HG02870 (cell line): ENCODE measurements around the gene CUL9.
"Not testable (repeated sequence)": the region's sequence is repeated elsewhere in the genome, so short reads cannot be mapped to it uniquely, and the experiment has no call there.

Experiments
- ATAC-seq: cut with Tn5 transposase; IDR thresholded peaks from one replicate; pipeline ENCODE4 v1.9.1; 2021; ENCODE audit warnings: mild to moderate bottlenecking, moderate library complexity; ENCODE audit not compliant: unreplicated experiment

Gene CUL9

GRCh38 chr6:43181942-43182860 lies at the start of gene CUL9:
Gene CUL9 (plus strand): TSS chr6:43182196. CDS start chr6:43184311, 2,115 bp downstream.
- ATAC-seq = peak; percentile 93

DNA sequence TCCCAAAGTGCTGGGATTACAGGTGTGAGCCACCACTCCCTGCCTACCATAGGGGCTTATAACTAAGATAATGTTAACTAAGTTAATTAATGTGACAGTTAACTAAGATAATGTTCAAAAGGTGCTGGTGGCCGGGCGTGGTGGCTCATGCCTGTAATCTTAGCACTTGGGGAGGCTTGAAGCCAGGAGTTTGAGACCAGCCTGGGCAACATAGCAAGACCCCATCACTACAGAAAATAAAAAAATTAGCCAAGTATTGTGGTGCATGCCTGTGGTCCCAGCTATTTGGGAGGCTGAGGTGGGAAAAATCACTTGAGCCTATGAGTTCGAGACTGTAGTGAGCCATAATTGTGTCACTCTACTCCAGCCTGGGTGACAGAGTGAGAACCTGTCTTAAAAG lies 43.7 kb upstream of the CUL9 start:
- ATAC-seq = no peak

DNA sequence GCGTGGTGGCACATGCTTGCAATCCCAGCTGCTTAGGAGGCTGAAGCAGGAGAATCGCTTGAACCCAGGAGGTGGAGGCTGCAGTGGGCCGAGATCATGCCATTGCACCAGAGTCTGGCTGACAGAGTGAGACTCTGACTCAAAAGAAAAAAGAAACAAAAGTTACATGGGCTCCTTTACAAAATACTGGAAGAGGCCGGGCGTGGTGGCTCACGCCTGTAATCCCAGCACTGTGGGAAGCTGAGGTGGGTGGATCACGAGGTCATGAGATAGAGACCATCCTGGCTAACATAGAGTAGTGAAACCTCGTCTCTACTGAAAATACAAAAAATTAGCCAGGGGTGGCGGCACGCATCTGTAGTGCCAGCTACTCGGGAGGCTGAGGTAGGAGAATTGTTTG lies 42.0 kb upstream of the CUL9 start:
- ATAC-seq = not testable (repeated sequence)

DNA sequence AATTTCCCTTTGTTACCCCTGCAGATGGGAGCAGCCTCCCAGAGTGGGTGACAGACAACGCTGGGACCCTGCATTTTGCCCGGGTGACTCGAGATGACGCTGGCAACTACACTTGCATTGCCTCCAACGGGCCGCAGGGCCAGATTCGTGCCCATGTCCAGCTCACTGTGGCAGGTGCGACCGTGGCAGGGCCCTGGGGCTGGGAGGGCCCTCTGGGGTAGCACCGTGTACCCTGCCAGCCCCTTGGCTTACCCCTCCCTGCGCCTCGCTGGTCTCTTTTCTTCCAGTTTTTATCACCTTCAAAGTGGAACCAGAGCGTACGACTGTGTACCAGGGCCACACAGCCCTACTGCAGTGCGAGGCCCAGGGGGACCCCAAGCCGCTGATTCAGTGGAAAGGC lies 40.4 kb upstream of the CUL9 start:
- ATAC-seq = no peak

DNA sequence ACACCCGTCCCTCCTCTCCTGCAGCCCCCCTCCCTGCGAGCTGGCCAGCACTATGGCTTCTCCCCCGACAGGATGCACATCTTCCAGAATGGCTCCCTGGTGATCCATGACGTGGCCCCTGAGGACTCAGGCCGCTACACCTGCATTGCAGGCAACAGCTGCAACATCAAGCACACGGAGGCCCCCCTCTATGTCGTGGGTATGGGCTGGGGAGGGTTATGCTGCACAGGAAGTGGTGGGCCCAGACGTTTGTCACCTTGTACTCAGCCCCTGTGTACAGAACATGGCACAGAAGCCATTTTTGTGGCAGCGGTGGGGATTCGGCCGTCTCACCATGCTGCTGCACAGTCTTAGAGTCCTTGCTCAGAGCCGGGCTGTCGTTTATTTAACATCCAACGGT lies 39.9 kb upstream of the CUL9 start:
- no peak for ATAC-seq

DNA sequence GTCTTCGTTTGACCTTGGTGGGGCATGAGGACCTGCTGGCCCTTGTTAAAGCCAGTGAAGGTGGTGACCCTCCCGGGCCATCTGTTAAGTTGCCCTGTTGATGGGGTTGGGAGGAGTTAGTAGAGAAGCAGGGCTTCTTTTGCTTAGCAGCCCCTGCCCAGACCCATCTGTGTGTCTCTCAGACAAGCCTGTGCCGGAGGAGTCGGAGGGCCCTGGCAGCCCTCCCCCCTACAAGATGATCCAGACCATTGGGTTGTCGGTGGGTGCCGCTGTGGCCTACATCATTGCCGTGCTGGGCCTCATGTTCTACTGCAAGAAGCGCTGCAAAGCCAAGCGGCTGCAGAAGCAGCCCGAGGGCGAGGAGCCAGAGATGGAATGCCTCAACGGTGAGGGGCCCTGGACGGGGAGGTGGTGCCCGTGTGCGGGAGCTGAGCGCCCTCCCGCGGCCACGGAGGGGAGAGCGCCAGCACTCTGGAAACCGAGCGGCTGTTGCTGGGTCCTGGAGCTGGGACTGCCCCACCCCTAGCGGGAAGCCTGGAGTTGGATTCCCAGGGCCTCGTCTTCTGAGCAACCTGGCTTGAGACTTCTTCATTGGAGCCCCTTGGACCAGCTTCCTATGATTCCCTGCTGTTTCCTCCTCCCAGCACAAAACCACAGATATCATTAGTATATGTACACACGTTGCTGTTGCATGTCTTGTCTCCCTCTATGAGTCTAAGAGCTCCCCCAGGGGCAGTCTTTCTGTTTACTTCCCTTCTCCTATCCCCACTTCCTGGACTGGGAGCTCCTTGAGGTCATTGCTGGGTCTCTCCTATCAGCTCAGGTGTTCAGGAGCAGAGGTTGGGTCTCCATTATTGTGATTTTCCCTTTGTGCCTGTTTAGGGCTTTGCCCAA lies 38.5 kb upstream of the CUL9 start:
- peak; percentile 68 for ATAC-seq

DNA sequence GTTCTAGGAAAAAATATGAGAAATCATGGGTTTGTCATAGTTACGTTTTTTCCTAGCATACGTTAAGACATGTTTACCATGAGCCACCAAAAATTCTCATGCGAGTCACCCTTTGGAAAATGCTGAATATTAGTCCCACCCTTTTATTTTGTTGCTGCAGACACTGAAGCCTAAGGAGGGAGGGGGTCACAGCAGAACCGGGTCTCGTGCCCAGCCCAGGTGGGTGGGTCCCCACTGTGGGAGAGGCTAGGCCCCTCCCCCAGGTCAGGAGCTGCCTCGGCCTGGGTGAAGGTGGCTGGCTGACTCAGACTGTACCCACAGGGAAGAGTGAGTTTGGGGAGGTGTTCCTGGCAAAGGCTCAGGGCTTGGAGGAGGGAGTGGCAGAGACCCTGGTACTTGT lies 37.1 kb upstream of the CUL9 start:
- no peak for ATAC-seq

DNA sequence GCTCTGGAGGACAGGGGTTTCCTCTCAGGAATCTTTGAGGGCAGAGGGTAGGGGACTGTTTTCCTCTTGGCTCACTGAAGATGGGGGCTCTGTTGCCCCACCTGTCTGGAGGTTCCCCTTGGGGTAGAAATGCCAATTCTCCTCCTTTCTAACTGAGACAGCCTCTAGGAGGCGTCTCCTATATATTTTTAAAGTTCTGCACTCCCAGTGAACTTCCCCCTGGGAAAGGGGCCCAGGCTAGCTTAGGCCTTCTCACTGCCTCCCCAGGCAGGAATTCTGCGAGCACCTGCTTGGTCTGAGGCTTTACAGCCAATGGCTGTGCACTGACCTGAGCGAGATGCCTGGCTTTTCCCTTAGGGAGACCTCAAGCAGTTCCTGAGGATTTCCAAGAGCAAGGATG lies 35.7 kb upstream of the CUL9 start:
- ATAC-seq = no peak

DNA sequence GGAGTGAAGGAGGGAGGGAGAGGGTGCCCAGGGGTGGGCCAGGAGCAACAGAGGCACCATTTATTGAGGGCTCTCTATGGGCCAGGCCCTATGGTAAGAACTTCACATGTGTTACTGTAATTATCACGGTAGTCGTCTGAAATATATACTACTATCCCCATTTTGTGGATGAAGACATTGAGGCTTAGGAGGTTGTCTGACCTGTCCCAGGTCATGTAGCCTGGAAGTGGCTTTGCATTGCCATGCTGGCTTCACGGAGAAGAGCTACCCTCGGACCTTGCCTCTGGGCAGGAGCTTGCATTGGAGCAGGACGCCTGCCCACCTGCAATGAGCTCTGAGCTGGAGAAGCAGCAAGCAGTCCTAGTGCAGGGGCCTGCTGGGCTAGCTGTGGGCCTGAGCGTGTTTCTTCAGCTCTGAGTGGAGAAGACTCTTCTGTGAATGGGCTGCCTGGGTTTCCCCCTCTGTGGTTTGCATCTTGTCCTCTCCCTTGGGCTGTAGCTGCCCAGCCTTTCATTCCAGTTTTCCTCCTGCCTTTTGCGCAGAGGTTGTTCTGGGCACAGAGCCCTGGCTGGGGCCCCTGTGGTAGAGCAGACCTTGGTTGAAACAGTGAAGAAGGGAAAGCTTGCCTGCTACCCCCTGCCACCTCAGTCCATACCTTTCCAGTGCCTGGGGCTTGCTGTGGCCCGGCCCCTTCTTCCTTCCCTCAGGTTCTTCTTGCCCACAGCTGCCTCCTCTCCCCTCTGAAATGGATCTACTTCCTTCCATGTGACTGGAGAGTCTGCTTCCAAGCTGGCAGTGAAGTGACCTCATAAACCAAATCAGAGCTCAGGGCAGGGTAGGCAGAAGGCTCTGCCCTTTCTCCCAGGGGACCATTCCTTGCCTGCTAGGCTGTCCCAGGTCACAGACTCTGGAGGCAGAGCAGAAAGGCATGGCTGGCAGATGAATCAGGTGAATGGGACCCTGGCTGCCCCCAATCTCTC lies 35.0 kb upstream of the CUL9 start:
- ATAC-seq = no peak

DNA sequence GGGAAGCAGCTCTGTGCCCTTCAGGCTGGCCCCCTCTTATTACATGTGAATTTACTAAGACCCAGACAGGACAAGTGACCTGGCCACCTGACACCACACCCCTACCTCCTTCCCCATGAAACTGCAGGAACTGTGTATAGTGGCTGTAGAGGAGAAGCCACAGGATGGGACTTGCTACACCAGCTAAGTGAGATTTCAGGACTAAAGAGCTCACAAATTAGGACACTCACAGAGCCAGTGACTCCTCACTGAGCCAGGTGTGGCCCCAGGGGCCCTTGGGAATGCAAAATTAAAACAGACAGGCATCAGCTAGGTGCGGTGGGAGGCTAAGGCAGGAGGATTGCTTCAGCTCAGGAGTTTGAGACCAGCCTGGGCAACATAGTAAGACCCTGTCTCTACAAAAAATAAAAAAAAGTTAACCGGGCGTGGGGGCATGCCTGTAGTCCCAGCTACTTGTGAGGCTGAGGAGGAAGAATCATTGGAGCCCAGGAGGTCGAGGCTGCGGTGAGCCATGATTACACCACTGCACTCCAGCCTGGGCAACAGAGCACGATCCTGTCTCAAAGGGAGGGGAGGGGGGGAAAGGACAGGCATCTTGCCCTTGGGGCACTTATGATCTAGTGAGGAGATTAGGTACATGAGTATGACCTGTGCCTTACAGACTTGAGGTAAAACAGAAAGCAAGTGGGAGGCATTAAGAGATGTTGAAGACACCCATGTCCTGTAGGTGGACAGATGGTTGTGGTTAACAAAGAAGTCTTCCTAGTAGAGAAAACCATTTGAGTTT lies 34.1 kb upstream of the CUL9 start:
- ATAC-seq = no peak

GRCh38 chr6:43149265-43149664 lies 32.7 kb upstream of the CUL9 start:
- ATAC-seq = no peak

DNA sequence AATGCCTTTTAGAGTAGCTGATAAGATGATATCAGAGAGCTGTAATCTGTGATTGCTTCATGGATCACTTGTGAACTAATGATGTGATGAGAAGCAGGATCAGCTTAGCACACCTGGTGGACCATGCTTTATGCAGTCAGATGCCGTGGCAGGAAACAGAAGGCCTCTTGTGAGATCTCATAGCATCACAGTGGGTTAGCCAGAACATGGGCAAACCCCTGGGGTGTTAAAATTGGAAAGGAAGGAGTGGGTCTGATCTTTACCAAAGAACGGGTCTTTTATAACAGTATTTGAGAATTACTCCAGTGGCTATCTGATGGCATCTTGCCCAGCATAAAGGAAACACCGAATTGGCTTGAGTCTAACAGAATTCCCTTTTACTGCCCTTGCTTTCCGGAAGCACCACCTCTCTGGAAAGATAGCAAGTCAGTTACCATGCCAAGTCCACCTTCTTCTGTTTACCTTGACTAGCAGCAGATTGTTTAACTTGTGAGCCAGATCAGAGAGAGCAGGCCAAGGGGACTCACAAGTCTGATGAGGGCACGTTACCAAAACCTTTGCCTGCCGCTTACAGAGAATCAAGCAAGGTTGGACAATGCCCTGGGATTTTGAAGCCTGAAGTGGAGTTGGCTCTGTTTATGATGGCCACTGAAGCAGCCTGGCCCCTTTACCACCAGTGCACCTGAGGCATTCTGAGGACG lies 31.8 kb upstream of the CUL9 start:
- ATAC-seq = no peak

DNA sequence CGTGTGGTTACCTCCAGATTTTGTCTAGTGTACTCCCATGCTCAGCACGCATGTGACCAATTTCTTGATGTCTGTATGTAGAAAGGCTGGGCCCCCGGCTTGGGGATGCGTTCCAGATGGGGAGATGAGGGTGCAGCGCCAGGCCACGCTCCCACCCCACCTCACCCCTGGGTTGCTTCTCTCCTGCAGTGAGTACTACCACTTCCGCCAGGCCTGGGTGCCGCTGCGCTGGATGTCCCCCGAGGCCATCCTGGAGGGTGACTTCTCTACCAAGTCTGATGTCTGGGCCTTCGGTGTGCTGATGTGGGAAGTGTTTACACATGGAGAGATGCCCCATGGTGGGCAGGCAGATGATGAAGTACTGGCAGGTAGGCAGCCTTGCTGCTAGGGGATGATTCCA lies 22.4 kb upstream of the CUL9 start:
- ATAC-seq = no peak

GRCh38 chr6:43163899-43164298 lies 18.1 kb upstream of the CUL9 start:
- ATAC-seq = no peak

DNA sequence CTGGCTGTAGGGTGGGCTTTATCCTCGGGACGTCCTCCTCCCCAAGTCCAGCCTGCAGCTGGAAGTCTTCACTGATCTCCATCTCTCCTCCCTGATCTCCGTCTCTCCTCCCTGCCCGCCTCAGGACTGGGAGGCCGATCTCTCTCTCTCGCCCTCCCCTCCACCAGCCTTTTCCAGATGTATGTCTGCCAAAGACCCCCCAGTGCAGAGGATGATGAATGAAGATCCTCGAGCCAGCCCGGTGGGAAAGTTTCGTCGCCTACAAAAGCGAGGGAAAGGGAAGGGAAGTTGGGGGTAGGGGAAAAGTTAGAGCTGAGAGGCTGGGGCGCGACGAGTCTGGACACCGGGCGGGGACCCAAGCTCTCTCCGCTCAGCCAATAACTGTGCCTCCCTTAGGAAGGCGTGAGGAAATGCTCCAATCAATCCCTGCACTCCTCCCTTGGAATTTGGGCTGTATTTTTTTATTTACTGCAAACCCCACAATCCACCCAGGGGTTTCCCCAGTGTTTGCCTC lies 11.5 kb upstream of the CUL9 start:
- ATAC-seq = no peak

DNA sequence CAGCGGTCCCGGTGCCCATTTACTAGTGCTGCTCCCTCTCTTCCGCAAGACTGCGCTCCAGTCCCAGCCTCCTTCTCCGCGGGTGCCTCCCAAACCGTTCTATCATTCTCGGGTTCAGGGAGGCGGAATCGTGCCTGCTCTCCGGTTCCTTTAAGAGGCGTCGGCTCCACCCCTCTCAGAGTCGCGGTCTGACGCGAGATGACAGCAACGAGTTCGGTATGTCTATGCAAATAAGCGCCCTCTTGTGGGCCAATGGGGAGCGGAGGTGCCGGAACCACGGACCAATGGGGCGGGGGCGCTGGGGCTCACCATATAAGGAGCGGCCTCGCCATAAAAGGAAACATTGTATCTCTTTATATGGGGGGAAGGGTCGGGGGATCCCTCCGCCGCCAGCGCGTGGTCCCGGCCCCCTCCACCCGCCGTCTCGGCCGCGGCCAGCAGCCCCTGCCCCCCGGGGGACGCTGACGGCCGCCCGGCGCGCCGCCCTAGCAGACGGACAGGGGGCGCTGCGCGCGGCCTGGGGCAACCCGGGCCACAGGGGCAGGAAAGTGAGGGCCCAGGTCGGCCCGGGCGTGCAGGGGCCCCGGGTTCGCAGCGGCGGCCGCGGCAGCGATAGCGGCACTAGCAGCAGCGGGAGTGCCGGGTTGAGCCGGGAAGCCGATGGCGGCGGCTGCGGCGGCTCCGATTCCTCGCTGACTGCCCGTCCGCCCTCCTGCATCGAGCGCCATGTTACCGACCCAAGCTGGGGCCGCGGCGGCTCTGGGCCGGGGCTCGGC lies 10.9 kb upstream of the CUL9 start, which contains the start of gene SRF:
Gene SRF (plus strand): TSS at position 339 of the 776 bp plus-strand sequence. CDS start 388 bp downstream, at position 727.
- ATAC-seq = peak; percentile 53

DNA sequence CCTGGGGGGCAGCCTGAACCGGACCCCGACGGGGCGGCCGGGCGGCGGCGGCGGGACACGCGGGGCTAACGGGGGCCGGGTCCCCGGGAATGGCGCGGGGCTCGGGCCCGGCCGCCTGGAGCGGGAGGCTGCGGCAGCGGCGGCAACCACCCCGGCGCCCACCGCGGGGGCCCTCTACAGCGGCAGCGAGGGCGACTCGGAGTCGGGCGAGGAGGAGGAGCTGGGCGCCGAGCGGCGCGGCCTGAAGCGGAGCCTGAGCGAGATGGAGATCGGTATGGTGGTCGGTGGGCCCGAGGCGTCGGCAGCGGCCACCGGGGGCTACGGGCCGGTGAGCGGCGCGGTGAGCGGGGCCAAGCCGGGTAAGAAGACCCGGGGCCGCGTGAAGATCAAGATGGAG lies 10.3 kb upstream of the CUL9 start:
- no peak for ATAC-seq
